ENCODE data around the gene TUBA3C.
"Not testable (repeated sequence)": the region's sequence is repeated elsewhere in the genome, so short reads cannot be mapped to it uniquely, and the experiment has no call there.

TUBA3C gene

GRCh38 chr13:19181621-19182485, at the start of gene TUBA3C:
Gene TUBA3C, minus strand, starts transcription at chr13:19181824. Its CDS starts 77 bp downstream, at chr13:19181747.
- DNase-seq (ENCODE audit: low read depth) = no peak

- not testable (repeated sequence) for DNase-seq (ENCODE audit: low read depth)
These were observed 25.8 kb upstream of the TUBA3C start for GRCh38 chr13:19207413-19207812.

DNA sequence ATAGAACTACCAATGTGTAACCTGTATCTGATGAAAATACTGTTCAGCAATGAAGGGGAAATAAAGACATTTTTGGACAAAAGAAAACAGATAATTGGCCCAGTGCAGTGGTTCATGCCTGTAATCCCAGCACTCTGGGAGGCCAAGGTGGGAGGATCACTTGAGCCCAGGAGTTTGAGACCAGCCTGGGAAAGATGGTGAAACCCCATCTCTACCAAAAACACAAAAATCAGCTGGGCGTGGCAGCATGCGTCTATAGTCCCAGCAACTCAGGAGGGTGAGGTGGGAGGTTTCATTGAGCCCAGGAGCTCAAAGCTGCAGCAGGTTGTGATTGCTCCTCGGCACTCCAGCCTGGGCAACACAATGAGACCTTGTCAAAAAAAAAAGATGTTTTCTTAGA, 11.0 kb upstream of the TUBA3C start:
- not testable (repeated sequence) for DNase-seq (ENCODE audit: low read depth)

DNA sequence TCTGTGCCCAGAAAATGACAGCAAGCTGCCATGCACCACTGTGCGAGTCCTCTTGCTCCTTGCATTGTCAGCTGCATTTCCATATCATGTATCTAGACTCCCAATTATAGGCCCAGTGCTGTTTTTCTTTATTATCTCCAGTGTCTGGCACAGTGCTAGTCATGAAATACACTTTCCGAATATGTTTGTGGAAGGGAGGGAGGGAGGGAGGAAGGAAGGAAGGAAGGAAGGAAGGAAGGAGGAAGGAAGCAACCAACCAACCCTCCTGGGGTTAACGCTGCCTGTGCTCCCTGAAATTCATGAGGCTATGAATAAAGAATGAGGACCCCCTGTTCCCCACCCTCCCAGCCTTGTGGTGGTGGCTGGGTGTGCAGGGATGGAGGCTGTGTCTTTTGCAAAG, 8.3 kb upstream of the TUBA3C start:
- not testable (repeated sequence) for DNase-seq (ENCODE audit: low read depth)

DNA sequence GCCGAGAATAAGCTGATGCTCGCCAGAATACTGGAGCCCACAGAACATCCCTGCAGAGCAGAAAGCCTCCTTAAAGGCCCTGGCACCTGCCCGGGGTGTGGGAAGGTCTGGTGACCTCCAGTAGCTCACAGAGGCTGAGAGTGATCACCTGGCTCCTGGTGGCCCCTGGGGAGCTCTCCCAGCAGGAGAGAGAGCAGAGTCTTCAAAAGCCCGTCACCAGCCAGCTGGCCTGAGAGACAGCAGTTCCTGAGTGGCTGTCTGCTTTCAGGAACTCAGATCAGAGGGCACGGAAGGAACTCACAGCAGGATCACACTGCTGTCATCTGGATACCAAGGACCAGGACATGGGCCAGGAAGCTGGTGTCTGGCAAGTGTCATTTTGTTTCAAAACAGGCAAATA, 7.7 kb upstream of the TUBA3C start:
- DNase-seq (ENCODE audit: low read depth) = not testable (repeated sequence)

DNA sequence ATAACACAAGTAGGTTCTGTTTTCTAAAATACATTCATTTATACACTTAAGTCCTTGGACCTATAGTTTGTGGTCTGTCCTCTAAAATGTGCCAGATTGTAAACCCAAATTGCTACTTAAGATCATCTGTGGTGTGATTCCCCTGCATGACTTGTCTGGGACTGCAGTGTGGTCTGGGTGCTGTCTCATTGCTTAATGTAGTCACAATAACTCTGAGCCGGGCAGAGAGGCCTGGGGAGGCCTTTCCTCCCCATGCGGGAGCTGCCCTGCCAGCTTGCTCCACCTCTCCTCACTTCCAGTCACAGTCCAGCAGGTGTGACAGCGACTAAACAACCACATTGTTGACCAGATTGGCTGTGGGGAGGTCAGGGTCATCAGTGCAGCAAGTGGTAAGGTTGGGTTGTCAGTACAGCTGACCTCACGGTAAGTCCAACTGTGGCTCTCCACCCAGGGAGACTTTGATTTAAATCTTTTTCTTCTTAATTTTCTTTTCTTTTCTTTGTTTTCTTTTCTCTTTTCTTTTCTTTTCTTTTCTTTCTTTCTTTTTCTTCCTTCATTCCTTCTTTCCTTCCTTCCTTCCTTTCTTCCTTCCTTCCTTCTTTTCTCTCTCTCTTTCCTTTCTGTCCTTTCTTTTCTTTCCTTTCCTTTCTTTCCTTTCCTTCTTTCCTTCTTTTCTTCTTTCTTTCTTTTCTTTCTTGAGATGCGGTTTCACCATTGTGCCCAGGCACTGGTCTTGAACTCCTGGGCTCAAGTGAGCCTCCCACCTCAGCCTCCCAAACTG, 4.4 kb upstream of the TUBA3C start:
- no peak for DNase-seq (ENCODE audit: low read depth)

- DNase-seq (ENCODE audit: low read depth) = no peak
These were observed 3.7 kb upstream of the TUBA3C start for GRCh38 chr13:19185086-19185864.

GRCh38 chr13:19184176-19184575, 2.6 kb upstream of the TUBA3C start:
- no peak for DNase-seq (ENCODE audit: low read depth)

- no peak for DNase-seq (ENCODE audit: low read depth)
These were observed 2.1 kb upstream of the TUBA3C start for GRCh38 chr13:19183676-19184075.

GRCh38 chr13:19182536-19182935, 912 bp upstream of the TUBA3C start:
- DNase-seq (ENCODE audit: low read depth) = no peak

DNA sequence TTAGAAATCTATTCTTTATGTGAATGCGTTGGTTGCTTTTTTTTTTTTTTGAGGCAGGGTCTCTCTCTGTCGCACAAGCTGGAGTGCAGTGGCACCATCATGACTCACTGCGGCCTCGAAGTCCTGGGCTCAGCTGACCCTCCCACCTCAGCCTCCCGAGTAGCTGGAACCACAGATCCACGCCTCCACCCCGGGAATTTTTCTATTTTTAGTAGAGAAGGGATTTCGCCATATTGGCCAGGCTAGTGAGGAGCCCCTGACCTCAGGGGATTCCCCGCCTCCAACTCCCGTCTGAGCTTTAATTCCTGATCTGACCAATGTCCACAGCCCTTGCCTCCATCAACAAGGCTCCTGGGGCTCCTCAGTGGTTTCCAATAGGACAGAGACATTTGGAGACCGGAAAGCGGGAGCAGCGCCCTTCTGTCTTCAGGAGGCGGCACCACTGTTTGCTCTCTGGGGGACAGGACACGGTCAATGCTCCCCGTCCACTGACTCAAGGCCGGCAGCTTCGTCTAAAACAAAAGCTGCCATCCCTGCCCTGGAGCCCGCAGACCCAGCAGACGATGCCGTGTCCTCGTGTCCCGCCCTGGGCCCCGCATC, 503 bp downstream of the TUBA3C start:
- DNase-seq (ENCODE audit: low read depth) = no peak

DNA sequence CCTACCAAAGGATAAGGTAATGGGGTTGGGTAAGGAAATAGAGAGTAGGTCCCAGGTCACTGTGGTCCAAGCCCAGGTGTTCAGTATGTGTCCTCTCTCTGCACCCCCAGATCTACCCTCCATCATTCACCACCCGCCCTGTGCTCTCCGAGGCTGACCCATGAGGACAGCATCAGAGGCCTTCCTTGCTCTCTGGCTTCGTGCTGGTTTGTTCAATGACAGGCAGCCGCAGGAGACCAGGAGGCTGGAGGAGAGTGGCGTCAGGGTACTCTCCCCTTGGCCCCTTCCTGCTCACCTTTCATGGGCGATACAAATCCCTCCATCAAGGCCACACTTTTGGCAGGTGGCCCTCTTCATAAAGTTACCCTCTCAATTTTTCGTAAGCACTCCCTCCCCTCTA, 1.7 kb downstream of the TUBA3C start:
- DNase-seq (ENCODE audit: low read depth) = no peak

GRCh38 chr13:19178901-19179593, 2.6 kb downstream of the TUBA3C start:
- no peak for DNase-seq (ENCODE audit: low read depth)

- DNase-seq (ENCODE audit: low read depth) = not testable (repeated sequence)
These were observed 4.4 kb downstream of the TUBA3C start for GRCh38 chr13:19176981-19177776.

DNA sequence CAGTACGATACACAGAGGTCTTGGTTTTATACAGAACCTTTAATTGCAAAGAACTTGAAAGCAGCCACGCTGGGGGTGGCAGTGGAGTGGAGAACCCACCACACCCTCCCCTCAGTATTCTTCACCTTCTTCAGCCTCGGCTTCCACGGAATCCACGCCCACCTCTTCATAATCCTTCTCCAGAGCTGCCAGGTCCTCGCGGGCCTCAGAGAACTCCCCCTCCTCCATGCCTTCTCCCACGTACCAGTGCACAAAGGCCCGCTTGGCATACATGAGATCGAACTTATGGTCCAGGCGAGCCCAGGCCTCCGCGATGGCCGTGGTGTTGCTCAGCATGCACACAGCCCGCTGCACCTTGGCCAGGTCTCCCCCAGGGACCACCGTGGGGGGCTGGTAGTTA, 7.9 kb downstream of the TUBA3C start:
- DNase-seq (ENCODE audit: low read depth) = no peak

- DNase-seq (ENCODE audit: low read depth) = no peak
These were observed 9.0 kb downstream of the TUBA3C start for GRCh38 chr13:19172647-19173030.

- no peak for DNase-seq (ENCODE audit: low read depth)
These were observed 9.5 kb downstream of the TUBA3C start for GRCh38 chr13:19172007-19172646.

GRCh38 chr13:19171563-19171962, 10.1 kb downstream of the TUBA3C start:
- no peak for DNase-seq (ENCODE audit: low read depth)

DNA sequence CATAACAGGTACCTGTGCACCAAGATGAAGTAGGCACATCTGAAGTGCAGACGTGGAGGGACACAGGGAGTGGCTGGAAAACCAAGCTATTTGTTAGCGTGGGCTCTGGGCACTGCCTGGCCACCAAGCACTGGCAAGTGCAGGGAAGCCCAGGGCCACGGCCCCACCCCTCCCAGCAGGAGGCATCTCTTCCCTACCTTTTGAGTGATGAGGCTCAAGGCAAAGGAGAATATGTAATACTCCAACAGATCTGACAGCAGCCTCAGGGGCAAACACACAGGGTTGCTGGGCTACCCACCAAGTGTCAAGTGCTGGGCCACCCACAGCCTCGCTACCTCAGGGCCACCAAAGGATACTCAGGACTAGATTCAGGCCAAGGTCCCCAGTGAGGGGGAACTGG, 11.6 kb downstream of the TUBA3C start:
- no peak for DNase-seq (ENCODE audit: low read depth)

DNA sequence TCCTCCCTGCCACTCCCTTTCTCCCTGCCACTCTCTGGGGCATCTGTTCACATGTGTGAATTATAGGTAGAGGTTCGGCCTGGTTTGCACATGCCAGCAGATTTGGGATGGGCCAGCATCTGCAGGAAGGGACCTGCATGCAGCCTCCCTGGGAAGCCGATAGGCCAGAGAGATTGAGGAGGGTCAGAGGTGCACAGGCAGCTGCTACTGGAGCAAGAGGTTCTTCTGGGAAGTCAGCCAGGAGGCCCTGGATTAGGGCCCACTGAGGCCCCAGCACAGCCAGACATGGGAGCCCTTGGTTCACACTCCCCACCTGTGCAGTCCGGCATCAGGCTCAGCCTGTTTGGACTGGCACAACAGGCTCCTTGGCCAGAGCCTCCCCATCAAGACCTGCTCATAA, 12.1 kb downstream of the TUBA3C start:
- no peak for DNase-seq (ENCODE audit: low read depth)

Data from HS-27A (cell line).